SU-DHL-6 (cell line): ENCODE data around the gene ZFYVE19.
A peak's percentile ranks its signal among the peaks of the same experiment; 100 is the strongest.

Experiments
- H2AFZ ChIP-seq: fragments of 200-600 bp; sonication (generic); 2 replicates; pipeline ENCODE4 v1.6.1; 2014; ENCODE audit warnings: low read depth, mild to moderate bottlenecking, moderate library complexity, mixed read lengths, antibody characterized with exemption, low read length; ENCODE audit not compliant: severe bottlenecking
- H3F3A ChIP-seq: fragments of 200-600 bp; shearing (Covaris generic); 2 replicates; pipeline ENCODE4 v1.6.0; 2016; ENCODE audit warnings: antibody characterized with exemption, mild to moderate bottlenecking; ENCODE audit not compliant: insufficient read depth
- H3K27ac ChIP-seq: fragments of 200-600 bp; sonication (generic); 2 replicates; pipeline ENCODE4 v1.5.1; 2016; ENCODE audit warnings: low read depth, mild to moderate bottlenecking, low read length, moderate library complexity, mixed read lengths
- H3K27me3 ChIP-seq: fragments of 200-600 bp; sonication (generic), shearing (Covaris generic); 2 replicates; pipeline ENCODE4 v1.6.0; 2014; ENCODE audit warnings: mild to moderate bottlenecking, low read length
- H3K36me3 ChIP-seq: fragments of 200-600 bp; sonication (generic); 2 replicates; pipeline ENCODE4 v1.6.1; 2014; ENCODE audit warnings: mild to moderate bottlenecking, low read length, mixed read lengths
- H3K4me2 ChIP-seq: fragments of 300-600, 200-600 bp; shearing (Covaris generic), sonication (generic); 2 replicates; pipeline ENCODE4 v1.6.0; 2014; ENCODE audit warnings: low read length, low read depth, mild to moderate bottlenecking; ENCODE audit not compliant: poor library complexity, severe bottlenecking
- H3K4me3 ChIP-seq: fragments of 200-600 bp; sonication (generic); 2 replicates; pipeline ENCODE4 v1.5.1; 2014; ENCODE audit warnings: antibody characterized with exemption, low read length, mild to moderate bottlenecking, mixed read lengths; ENCODE audit not compliant: insufficient read depth, poor library complexity, severe bottlenecking
- H3K79me2 ChIP-seq: fragments of 200-600 bp; sonication (generic); 2 replicates; pipeline ENCODE4 v1.6.1; 2014; ENCODE audit warnings: mild to moderate bottlenecking, low read length, moderate library complexity; ENCODE audit not compliant: insufficient read depth
- H3K9ac ChIP-seq: fragments of 200-600 bp; sonication (generic); 2 replicates; pipeline ENCODE4 v1.7.0; 2014; ENCODE audit warnings: mild to moderate bottlenecking, low read length
- H3K9me2 ChIP-seq: fragments of 200-600 bp; sonication (generic); replicated peaks from 2 replicates; pipeline ENCODE4 v1.6.1; 2014; ENCODE audit warnings: low read length; ENCODE audit not compliant: insufficient read depth
- H3K9me3 ChIP-seq: fragments of 200-600 bp; sonication (generic); 2 replicates; pipeline ENCODE4 v1.6.1; 2014; ENCODE audit warnings: low read length, mixed read lengths; ENCODE audit not compliant: insufficient read depth
- H4K20me1 ChIP-seq: fragments of 200-600 bp; sonication (generic); 2 replicates; pipeline ENCODE4 v1.6.1; 2014; ENCODE audit warnings: low read depth, mild to moderate bottlenecking, antibody characterized with exemption, low read length, moderate library complexity, mixed read lengths
- CTCF ChIP-seq: fragments of 200-600 bp; sonication (generic); IDR thresholded peaks from one replicate; pipeline ENCODE4 v1.5.1; 2017; ENCODE audit warnings: antibody characterized with exemption, mild to moderate bottlenecking, low read length, moderate library complexity; ENCODE audit not compliant: insufficient read depth, poor library complexity, severe bottlenecking
- EZH2phosphoT487 ChIP-seq: fragments of 200-600 bp; sonication (generic), shearing (Covaris generic); conservative IDR thresholded peaks from 2 replicates; pipeline ENCODE4 v1.6.1; 2018; ENCODE audit warnings: mild to moderate bottlenecking, antibody characterized with exemption, low read length, moderate library complexity, mixed read lengths

The ZFYVE19 gene, protein sequence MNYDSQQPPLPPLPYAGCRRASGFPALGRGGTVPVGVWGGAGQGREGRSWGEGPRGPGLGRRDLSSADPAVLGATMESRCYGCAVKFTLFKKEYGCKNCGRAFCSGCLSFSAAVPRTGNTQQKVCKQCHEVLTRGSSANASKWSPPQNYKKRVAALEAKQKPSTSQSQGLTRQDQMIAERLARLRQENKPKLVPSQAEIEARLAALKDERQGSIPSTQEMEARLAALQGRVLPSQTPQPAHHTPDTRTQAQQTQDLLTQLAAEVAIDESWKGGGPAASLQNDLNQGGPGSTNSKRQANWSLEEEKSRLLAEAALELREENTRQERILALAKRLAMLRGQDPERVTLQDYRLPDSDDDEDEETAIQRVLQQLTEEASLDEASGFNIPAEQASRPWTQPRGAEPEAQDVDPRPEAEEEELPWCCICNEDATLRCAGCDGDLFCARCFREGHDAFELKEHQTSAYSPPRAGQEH

GRCh38 chr15:40807028-40807887 is at the start of gene ZFYVE19, which contains the start of gene DNAJC17:
TSS of gene ZFYVE19 (plus strand) at chr15:40807089. CDS start at chr15:40807590, 501 bp downstream.
TSS of gene DNAJC17 (minus strand) at chr15:40807473. CDS start at chr15:40807446, 27 bp downstream.
- H3K9ac ChIP-seq, result peak within 1 kb of the TSS; percentile 98
- H3K27ac ChIP-seq, result peak within 1 kb of the TSS; percentile 90
- H4K20me1 ChIP-seq, result no peaks in the 10 kb centered on the region
- peak within 1 kb of the TSS; percentile 95 for H3K4me3 ChIP-seq
- H3K9me2 ChIP-seq, result no peaks in the 10 kb centered on the region
- no peaks in the 10 kb centered on the region for H3K27me3 ChIP-seq
- peaks cover 42% of the 10 kb centered on the region for H3K79me2 ChIP-seq
- H3K4me2 ChIP-seq, result peak within 1 kb of the TSS; percentile 96
- no peak for TF ChIP-seq EZH2phosphoT487
- H3K36me3 ChIP-seq, result no peaks in the 10 kb centered on the region
- H2AFZ ChIP-seq, result peak within 1 kb of the TSS; percentile 99
- no peaks in the 10 kb centered on the region for H3K9me3 ChIP-seq
- H3F3A ChIP-seq, result no peaks in the 10 kb centered on the region

- no peaks in the 10 kb centered on the region for H3K36me3 ChIP-seq
- H3K27me3 ChIP-seq, result no peaks in the 10 kb centered on the region
- no peaks in the 10 kb centered on the region for H4K20me1 ChIP-seq
- H3K9me3 ChIP-seq, result no peaks in the 10 kb centered on the region
- no peaks in the 10 kb centered on the region for H3K79me2 ChIP-seq
- H3K9ac ChIP-seq, result no peak overlapping the region
- no peaks in the 10 kb centered on the region for H3K9me2 ChIP-seq
- no peak overlapping the region for H2AFZ ChIP-seq
- no peak overlapping the region for H3K4me3 ChIP-seq
- H3K27ac ChIP-seq, result no peak overlapping the region
- H3F3A ChIP-seq, result peaks cover 16% of the 10 kb centered on the region
- TF ChIP-seq CTCF (no peak), EZH2phosphoT487 (no peak)
- H3K4me2 ChIP-seq, result no peak overlapping the region
Observed at GRCh38 chr15:40759961-40760360, 46.9 kb upstream of the ZFYVE19 start.

- Histone ChIP-seq H4K20me1 (no peaks in the 10 kb centered on the region), H3K9ac (peak overlapping the region; percentile 81), H3K36me3 (no peaks in the 10 kb centered on the region), H3F3A (peaks cover 30% of the 10 kb centered on the region), H3K9me3 (no peaks in the 10 kb centered on the region), H3K27ac (peak overlapping the region; percentile 84; the same call in 1 of the 2 replicates), H3K79me2 (no peaks in the 10 kb centered on the region), H3K4me3 (peak overlapping the region; percentile 67), H3K27me3 (no peaks in the 10 kb centered on the region), H3K4me2 (peak overlapping the region; percentile 74), H2AFZ (peak overlapping the region; percentile 42), H3K9me2 (no peaks in the 10 kb centered on the region)
- TF ChIP-seq CTCF, result no peak
- TF ChIP-seq EZH2phosphoT487, result no peak
Observed at GRCh38 chr15:40762919-40763800, 43.7 kb upstream of the ZFYVE19 start.
